A549 (cell line): Measurements from ENCODE around the gene PKP1.

Experiments
- CTCF ChIP-seq: fragments of >200 bp; sonication (Bioruptor Twin); formaldehyde crosslinking; IDR thresholded peaks from 3 replicates; pipeline ENCODE4 v1.5.1; 2016
- HOXA7 ChIP-seq: fragments of 250-450 bp; sonication (Bioruptor Pico); IDR thresholded peaks from 2 replicates; pipeline ENCODE4 v1.5.0; 2020; ENCODE audit warnings: mild to moderate bottlenecking, moderate library complexity
- JUNB ChIP-seq: fragments of >200 bp; sonication (Bioruptor Twin); formaldehyde crosslinking; IDR thresholded peaks from 2 replicates; pipeline ENCODE4 v1.6.1; 2016
- POLR2A ChIP-seq: IDR thresholded peaks from 2 replicates; pipeline ENCODE4 v1.6.1; 2012; ENCODE audit warnings: mild to moderate bottlenecking, low read length
- RCOR1 ChIP-seq: fragments of 150-350 bp; IDR thresholded peaks from 2 replicates; pipeline ENCODE4 v1.6.1; 2014; ENCODE audit warnings: antibody characterized with exemption, low read length, low read depth
- REST ChIP-seq: fragments of 200-600 bp; sonication (generic); IDR thresholded peaks from 2 replicates; pipeline ENCODE4 v1.6.1; 2016; ENCODE audit warnings: antibody characterized with exemption, mild to moderate bottlenecking, moderate library complexity
- RFX5 ChIP-seq: fragments of 450-650 bp; IDR thresholded peaks from 2 replicates; pipeline ENCODE4 v1.7.1; 2014; ENCODE audit warnings: antibody characterized with exemption, mild to moderate bottlenecking, moderate library complexity

- TF ChIP-seq POLR2A: no peak
- TF ChIP-seq REST: no peak
- TF ChIP-seq HOXA7 (CRISPR knock-in tag): no peak
- TF ChIP-seq RFX5: no peak
- TF ChIP-seq RCOR1: no peak
- no peak for TF ChIP-seq CTCF
- no peak for TF ChIP-seq JUNB
Measured at GRCh38 chr1:201300641-201301040, 17.3 kb downstream of the PKP1 start.
